ENCODE measurements around the gene PDZK1IP1. TPM values are rescaled to one million over a fixed set of nuclear protein-coding genes. Genes with fewer than 3 reads are reported as not detected.

PDZK1IP1 gene
- total and polyA plus RNA-seq, 12 donors = 0.17 to 16.9 (median 3.8) TPM

GRCh38 chr1:47223921-47224675, 34.3 kb upstream of the PDZK1IP1 start:
- TF ChIP-seq CTCF (IDR thresholded peaks at IDR 0.05) (no peak), POLR2A (IDR thresholded peaks at IDR 0.05) (no peak)
- WGBS, 4 donors = 34 to 48% (median 36%) methylated on average over 4 to 9 of the region's 9 CpGs

GRCh38 chr1:47223174-47223920, 33.5 kb upstream of the PDZK1IP1 start:
- Histone ChIP-seq H3K27ac (no peak overlapping the region), H3K9me3 (replicated peaks in 1 of 3) (no peaks in the 10 kb centered on the region), H3K4me3 (no peak overlapping the region), H3K27me3 (peaks cover 38% of the 10 kb centered on the region), H3K4me1 (replicated peaks in 1 of 2) (peaks cover 0 to 10% of the 10 kb centered on the region in 2 donors), H3K36me3 (replicated peaks in 1 of 2) (no peaks in the 10 kb centered on the region)
- DNase-seq = no peak
- intact Hi-C loops (cut with DNase I) = no loop called here
- TF ChIP-seq CTCF (IDR thresholded peaks at IDR 0.05) (no peak), POLR2A (IDR thresholded peaks at IDR 0.05) (no peak)
- WGBS, 4 donors = 53 to 66% (median 61%) methylated on average over 7 to 10 of the region's 10 CpGs

More at GRCh38 chr1:47223921-47224675, 34.3 kb upstream of the PDZK1IP1 start:
- Histone ChIP-seq H3K4me1 (replicated peaks in 1 of 2) (peaks cover 0 to 10% of the 10 kb centered on the region in 2 donors), H3K4me3 (no peak overlapping the region), H3K27ac (no peak overlapping the region), H3K36me3 (replicated peaks in 1 of 2) (no peaks in the 10 kb centered on the region), H3K27me3 (peaks cover 45% of the 10 kb centered on the region), H3K9me3 (replicated peaks in 1 of 3) (no peaks in the 10 kb centered on the region)
- peak in 1 of 7 donors; percentile 9 for DNase-seq
- intact Hi-C loops (cut with DNase I) = no loop called here

GRCh38 chr1:47222476-47222875, 32.6 kb upstream of the PDZK1IP1 start:
- no peak for TF ChIP-seq POLR2A (IDR thresholded peaks at IDR 0.05)
- TF ChIP-seq CTCF (IDR thresholded peaks at IDR 0.05) = no peak
- H3K4me1 ChIP-seq (replicated peaks in 1 of 2) = peaks cover 0 to 10% of the 10 kb centered on the region in 2 donors
- intact Hi-C loops (cut with DNase I) = no loop called here
- H3K9me3 ChIP-seq (replicated peaks in 1 of 3) = no peaks in the 10 kb centered on the region
- H3K27me3 ChIP-seq = peaks cover 29% of the 10 kb centered on the region
- no peak overlapping the region for H3K4me3 ChIP-seq
- no peaks in the 10 kb centered on the region for H3K36me3 ChIP-seq (replicated peaks in 1 of 2)
- WGBS, 4 donors = 85 to 96% (median 86%) methylated on average over 3 of the region's 3 CpGs
- no peak for DNase-seq
- H3K27ac ChIP-seq = no peak overlapping the region

GRCh38 chr1:47219590-47220220, 29.9 kb upstream of the PDZK1IP1 start:
- TF ChIP-seq CTCF (IDR thresholded peaks at IDR 0.05) (no peak), POLR2A (IDR thresholded peaks at IDR 0.05) (no peak)
- Histone ChIP-seq H3K9me3 (replicated peaks in 1 of 3) (no peaks in the 10 kb centered on the region), H3K4me1 (replicated peaks in 1 of 2) (no peaks in the 10 kb centered on the region), H3K27ac (no peak overlapping the region), H3K27me3 (peaks cover 4% of the 10 kb centered on the region), H3K4me3 (no peak overlapping the region), H3K36me3 (replicated peaks in 1 of 2) (no peaks in the 10 kb centered on the region)
- intact Hi-C loops (cut with DNase I) = no loop called here
- WGBS, 4 donors = 82 to 91% (median 89%) methylated on average over 14 to 29 of the region's 29 CpGs
- DNase-seq = no peak

Measured in adrenal gland (tissue), 12 donors.